Astrocyte (in vitro differentiated cells and primary cell): ENCODE data around the gene UNC79. TPM values are rescaled to one million over a fixed set of nuclear protein-coding genes. Genes with fewer than 3 reads are reported as not detected.

Experiments used
- DNase-seq: peaks from one replicate; pipeline ENCODE4 v3.0.0-alpha.2; 2010; ENCODE audit warnings: low read depth
- FAIRE-seq: peaks from 2 replicates; lab custom pipeline; 2011; peaks lifted over from hg19 to GRCh38; lab: Jason Lieb, UNC
- H2AFZ ChIP-seq: 2 replicates; pipeline ENCODE4 v1.6.0; 2012; ENCODE audit warnings: low read depth, low read length, inconsistent platforms
- H3K27ac ChIP-seq: 2 replicates; pipeline ENCODE4 v1.5.1; 2011; ENCODE audit warnings: low read depth, low read length, inconsistent platforms
- H3K27me3 ChIP-seq: 2 replicates; pipeline ENCODE4 v1.6.0; 2011; ENCODE audit warnings: low read length, inconsistent platforms; ENCODE audit not compliant: insufficient read depth
- H3K36me3 ChIP-seq: 2 replicates; pipeline ENCODE4 v1.5.1; 2011; ENCODE audit warnings: low read length, inconsistent platforms; ENCODE audit not compliant: insufficient read depth
- H3K4me1 ChIP-seq: 2 replicates; pipeline ENCODE4 v1.5.1; 2011; ENCODE audit warnings: low read length, inconsistent platforms; ENCODE audit not compliant: insufficient read depth
- H3K4me2 ChIP-seq: 2 replicates; pipeline ENCODE4 v1.6.0; 2012; ENCODE audit warnings: low read length, inconsistent platforms
- H3K4me3 ChIP-seq: 2 replicates; pipeline ENCODE4 v1.5.1; 2011; ENCODE audit warnings: low read depth, mild to moderate bottlenecking, low read length, inconsistent platforms; ENCODE audit not compliant: insufficient read depth
- H3K79me2 ChIP-seq: 2 replicates; pipeline ENCODE4 v1.6.0; 2012; ENCODE audit warnings: mild to moderate bottlenecking, low read length, inconsistent platforms; ENCODE audit not compliant: insufficient read depth
- H3K9ac ChIP-seq: 2 replicates; pipeline ENCODE4 v1.6.0; 2012; ENCODE audit warnings: mild to moderate bottlenecking, low read length, inconsistent platforms
- H3K9me3 ChIP-seq: 2 replicates; pipeline ENCODE4 v1.5.1; 2012; ENCODE audit warnings: low read depth, mild to moderate bottlenecking, low read length, inconsistent platforms; ENCODE audit not compliant: insufficient read depth
- H4K20me1 ChIP-seq: 2 replicates; pipeline ENCODE4 v1.6.0; 2012; ENCODE audit warnings: low read length, inconsistent platforms; ENCODE audit not compliant: insufficient read depth
- H3K27ac Mint-ChIP-seq: one replicate; pipeline ENCODE4 v1.8.0; 2021; ENCODE audit warnings: mild to moderate bottlenecking, mixed read lengths; ENCODE audit not compliant: unreplicated experiment
- H3K27me3 Mint-ChIP-seq: one replicate; pipeline ENCODE4 v1.8.0; 2021; ENCODE audit warnings: low read depth, mixed read lengths; ENCODE audit not compliant: unreplicated experiment
- H3K36me3 Mint-ChIP-seq: one replicate; pipeline ENCODE4 v1.8.0; 2021; ENCODE audit warnings: low read depth, mixed read lengths; ENCODE audit not compliant: unreplicated experiment
- H3K4me1 Mint-ChIP-seq: one replicate; pipeline ENCODE4 v1.8.0; 2021; ENCODE audit warnings: low read depth, mixed read lengths; ENCODE audit not compliant: unreplicated experiment
- H3K4me3 Mint-ChIP-seq: one replicate; pipeline ENCODE4 v1.8.0; 2021; ENCODE audit warnings: mild to moderate bottlenecking, moderate library complexity, mixed read lengths; ENCODE audit not compliant: unreplicated experiment
- H3K9me3 Mint-ChIP-seq: one replicate; pipeline ENCODE4 v1.8.0; 2021; ENCODE audit warnings: mild to moderate bottlenecking, mixed read lengths; ENCODE audit not compliant: unreplicated experiment
- CTCF ChIP-seq: IDR thresholded peaks from 2 replicates; pipeline ENCODE4 v1.5.1; 2011; ENCODE audit warnings: low read depth, mild to moderate bottlenecking, inconsistent platforms, low read length, moderate library complexity; ENCODE audit not compliant: insufficient read depth
- EZH2 ChIP-seq: IDR thresholded peaks from 2 replicates; pipeline ENCODE4 v1.6.1; 2012; ENCODE audit warnings: mild to moderate bottlenecking, low read length, inconsistent platforms; ENCODE audit not compliant: insufficient read depth
- total RNA-seq: library from RNA; stranded (reverse); gene quantifications from 2 replicates; pipeline ENCODE4 v1.2.1, GENCODE V29; 2021

Gene UNC79
- total RNA-seq, 1 donor from 2014 or later: 0.66 TPM

GRCh38 chr14:93540235-93540634, 109.5 kb downstream of the UNC79 start:
- Histone ChIP-seq H3K27me3 (no peaks in the 10 kb centered on the region), H4K20me1 (no peaks in the 10 kb centered on the region), H3K4me3 (no peak overlapping the region), H3K9ac (no peak overlapping the region), H3K4me1 (no peaks in the 10 kb centered on the region), H3K27ac (no peak overlapping the region), H2AFZ (no peak overlapping the region), H3K36me3 (no peaks in the 10 kb centered on the region), H3K79me2 (no peaks in the 10 kb centered on the region), H3K4me2 (no peak overlapping the region), H3K9me3 (no peaks in the 10 kb centered on the region)
- Mint-ChIP-seq H3K4me3 (no peak overlapping the region), H3K36me3 (no peaks in the 10 kb centered on the region), H3K27me3 (no peaks in the 10 kb centered on the region), H3K27ac (no peak overlapping the region), H3K9me3 (no peaks in the 10 kb centered on the region), H3K4me1 (no peaks in the 10 kb centered on the region)
- FAIRE-seq: no peak
- DNase-seq: no peak
- TF ChIP-seq CTCF (no peak), EZH2 (no peak)

- H3K27ac Mint-ChIP-seq: no peak overlapping the region
- Histone ChIP-seq H3K4me3 (no peak overlapping the region), H3K36me3 (no peaks in the 10 kb centered on the region), H3K27ac (no peak overlapping the region), H3K9me3 (no peaks in the 10 kb centered on the region), H3K4me1 (no peaks in the 10 kb centered on the region), H3K79me2 (no peaks in the 10 kb centered on the region), H3K27me3 (no peaks in the 10 kb centered on the region), H3K9ac (no peak overlapping the region), H2AFZ (no peak overlapping the region), H3K4me2 (no peak overlapping the region), H4K20me1 (no peaks in the 10 kb centered on the region)
- H3K36me3 Mint-ChIP-seq: no peaks in the 10 kb centered on the region
- no peaks in the 10 kb centered on the region for H3K9me3 Mint-ChIP-seq
- H3K4me3 Mint-ChIP-seq: no peak overlapping the region
- no peaks in the 10 kb centered on the region for H3K27me3 Mint-ChIP-seq
- FAIRE-seq (no peak), DNase-seq (no peak)
- H3K4me1 Mint-ChIP-seq: peaks cover 15% of the 10 kb centered on the region
- TF ChIP-seq CTCF (peak; percentile 38), EZH2 (no peak)
These were observed 113.0 kb downstream of the UNC79 start for GRCh38 chr14:93543766-93544165.

GRCh38 chr14:93544212-93544611, 113.5 kb downstream of the UNC79 start:
- Histone ChIP-seq H4K20me1 (no peaks in the 10 kb centered on the region), H3K4me3 (no peak overlapping the region), H3K27me3 (no peaks in the 10 kb centered on the region), H3K79me2 (no peaks in the 10 kb centered on the region), H3K9me3 (no peaks in the 10 kb centered on the region), H3K36me3 (no peaks in the 10 kb centered on the region), H3K9ac (no peak overlapping the region), H2AFZ (no peak overlapping the region), H3K27ac (no peak overlapping the region), H3K4me2 (no peak overlapping the region), H3K4me1 (no peaks in the 10 kb centered on the region)
- no peaks in the 10 kb centered on the region for H3K36me3 Mint-ChIP-seq
- TF ChIP-seq EZH2 (no peak), CTCF (no peak)
- FAIRE-seq (no peak), DNase-seq (no peak)
- H3K27me3 Mint-ChIP-seq: no peaks in the 10 kb centered on the region
- no peak overlapping the region for H3K27ac Mint-ChIP-seq
- no peaks in the 10 kb centered on the region for H3K9me3 Mint-ChIP-seq
- peaks cover 15% of the 10 kb centered on the region for H3K4me1 Mint-ChIP-seq
- H3K4me3 Mint-ChIP-seq: no peak overlapping the region
